Tibial artery (tissue), 4 donors: Measurements from ENCODE around the gene ATP6V1E1.

Experiments used
- DNase-seq, 2 donors: peaks; one replicate each; pipeline ENCODE4 v3.0.0-alpha.2; 2019
- H3K27ac ChIP-seq, 2 donors: fragments of 200-600 bp; sonication (generic) in 1 of 2; 1 replicate in 1 of 2; 2 replicates in 1 of 2; pipeline ENCODE4 v1.5.1; 2018 to 2019; ENCODE audit warnings: mild to moderate bottlenecking in 1 of 2
- H3K27me3 ChIP-seq, 2 donors: fragments of 200-600 bp; sonication (generic) in 1 of 2; one replicate each; pipeline versions ENCODE4 v1.5.1 to v1.6.0; 2016 to 2019
- H3K36me3 ChIP-seq, 3 donors: fragments of 200-600 bp; sonication (generic) in 2 of 3; one replicate each; pipeline ENCODE4 v1.5.1; 2016 to 2019; ENCODE audit warnings: mild to moderate bottlenecking in 2 of 3
- H3K4me1 ChIP-seq, 4 donors: fragments of 200-600 bp; sonication (generic) in 2 of 4; 1 replicate in 3 of 4; 2 replicates in 1 of 4; pipeline ENCODE4 v1.5.1; 2016 to 2019
- H3K4me3 ChIP-seq, 2 donors: fragments of 200-600 bp; sonication (generic) in 1 of 2; 1 replicate in 1 of 2; 2 replicates in 1 of 2; pipeline ENCODE4 v1.5.1; 2018 to 2019; ENCODE audit warnings: mild to moderate bottlenecking in 2 of 2
- H3K9me3 ChIP-seq, 3 donors: fragments of 200-600 bp; sonication (generic) in 1 of 3; one replicate each; pipeline ENCODE4 v1.5.1; 2016 to 2019
- CTCF ChIP-seq, 2 experiments: fragments of 200-600 bp in 1 of 2; fragments of 450-650 bp in 1 of 2; IDR thresholded peaks; one replicate each; pipeline ENCODE4 v1.5.1; 2017 to 2019; ENCODE audit warnings: antibody characterized with exemption in 2 of 2, mild to moderate bottlenecking in 1 of 2, moderate library complexity in 1 of 2
- intact Hi-C: fragments of 100-400 bp; cut with DNase I; formaldehyde crosslinking; loops from one replicate; pipeline ENCODE4 v1.15.0; 2023; ENCODE audit warnings: low total_unique reads

ATP6V1E1 gene

GRCh38 chr22:17631076-17631565, 2.6 kb upstream of the ATP6V1E1 start:
- intact Hi-C loops: loop anchor here (10.0 kb wide), 1 partner anchor 74 kb away; no protein-coding TSS in a partner anchor
- no peak for TF ChIP-seq CTCF (IDR thresholded peaks at IDR 0.05)
- peaks cover 9 to 27% (median 21%) of the 10 kb centered on the region in 4 donors for H3K4me1 ChIP-seq

GRCh38 chr22:17629641-17630040, 1.1 kb upstream of the ATP6V1E1 start:
- DNase-seq: no peak
- peaks cover 0 to 11% (median 0%) of the 10 kb centered on the region in 3 donors for H3K36me3 ChIP-seq
- no peaks in the 10 kb centered on the region for H3K27me3 ChIP-seq
- peak overlapping the region in 1 of 2 donors; percentile 100 for H3K4me3 ChIP-seq
- intact Hi-C loops: loop anchor here (10.0 kb wide), 1 partner anchor 75 kb away; no protein-coding TSS in a partner anchor
- H3K9me3 ChIP-seq: no peaks in the 10 kb centered on the region
- no peak for TF ChIP-seq CTCF (IDR thresholded peaks at IDR 0.05)
- peak overlapping the region; percentile 93 to 98 for H3K27ac ChIP-seq
- peaks cover 9 to 40% (median 27%) of the 10 kb centered on the region in 4 donors for H3K4me1 ChIP-seq

More at GRCh38 chr22:17631076-17631565, 2.6 kb upstream of the ATP6V1E1 start:
- Histone ChIP-seq H3K27me3 (no peaks in the 10 kb centered on the region), H3K4me3 (no peak overlapping the region), H3K9me3 (no peaks in the 10 kb centered on the region), H3K36me3 (no peaks in the 10 kb centered on the region), H3K27ac (no peak overlapping the region)
- DNase-seq: no peak

- peaks cover 0 to 16% (median 0%) of the 10 kb centered on the region in 3 donors for H3K36me3 ChIP-seq
- DNase-seq: no peak
- no peaks in the 10 kb centered on the region for H3K27me3 ChIP-seq
- no peaks in the 10 kb centered on the region for H3K9me3 ChIP-seq
- TF ChIP-seq CTCF (IDR thresholded peaks at IDR 0.05): no peak
- H3K27ac ChIP-seq: peak overlapping the region; percentile 93 to 98
- intact Hi-C loops: no loop called here
- H3K4me1 ChIP-seq: peaks cover 9 to 40% (median 27%) of the 10 kb centered on the region in 4 donors
- peak overlapping the region; percentile 93 to 100 for H3K4me3 ChIP-seq
Measured at GRCh38 chr22:17629173-17629489, 582 bp upstream of the ATP6V1E1 start.

- DNase-seq: no peak
- H3K9me3 ChIP-seq: no peaks in the 10 kb centered on the region
- H3K27me3 ChIP-seq: no peaks in the 10 kb centered on the region
- intact Hi-C loops: no loop called here
- TF ChIP-seq CTCF (IDR thresholded peaks at IDR 0.05): no peak
- peak overlapping the region; percentile 93 to 98 for H3K27ac ChIP-seq
- peak overlapping the region; percentile 93 to 100 for H3K4me3 ChIP-seq
- peaks cover 0 to 22% (median 6%) of the 10 kb centered on the region in 3 donors for H3K36me3 ChIP-seq
- H3K4me1 ChIP-seq: peaks cover 9 to 40% (median 27%) of the 10 kb centered on the region in 4 donors
Measured at GRCh38 chr22:17627961-17628405, 566 bp downstream of the ATP6V1E1 start.

- no peaks in the 10 kb centered on the region for H3K27me3 ChIP-seq
- H3K4me1 ChIP-seq: peaks cover 0 to 10% (median 0%) of the 10 kb centered on the region in 4 donors
- no peak overlapping the region for H3K4me3 ChIP-seq
- no peak for DNase-seq
- no peak for TF ChIP-seq CTCF (IDR thresholded peaks at IDR 0.05)
- no peak overlapping the region for H3K27ac ChIP-seq
- no peaks in the 10 kb centered on the region for H3K9me3 ChIP-seq
- intact Hi-C loops: no loop called here
- peaks cover 56 to 90% (median 77%) of the 10 kb centered on the region in 3 donors for H3K36me3 ChIP-seq
Measured at GRCh38 chr22:17613280-17613679, 15.3 kb downstream of the ATP6V1E1 start.
